HG03159 (cell line): ENCODE results near the gene PDIA2.
"Not testable (repeated sequence)": the region's sequence is repeated elsewhere in the genome, so short reads cannot be mapped to it uniquely, and the experiment has no call there.

Experiments used
- ATAC-seq: cut with Tn5 transposase; IDR thresholded peaks from one replicate; pipeline ENCODE4 v1.9.1; 2021; ENCODE audit warnings: mild to moderate bottlenecking, moderate library complexity; ENCODE audit not compliant: unreplicated experiment

PDIA2 gene, protein sequence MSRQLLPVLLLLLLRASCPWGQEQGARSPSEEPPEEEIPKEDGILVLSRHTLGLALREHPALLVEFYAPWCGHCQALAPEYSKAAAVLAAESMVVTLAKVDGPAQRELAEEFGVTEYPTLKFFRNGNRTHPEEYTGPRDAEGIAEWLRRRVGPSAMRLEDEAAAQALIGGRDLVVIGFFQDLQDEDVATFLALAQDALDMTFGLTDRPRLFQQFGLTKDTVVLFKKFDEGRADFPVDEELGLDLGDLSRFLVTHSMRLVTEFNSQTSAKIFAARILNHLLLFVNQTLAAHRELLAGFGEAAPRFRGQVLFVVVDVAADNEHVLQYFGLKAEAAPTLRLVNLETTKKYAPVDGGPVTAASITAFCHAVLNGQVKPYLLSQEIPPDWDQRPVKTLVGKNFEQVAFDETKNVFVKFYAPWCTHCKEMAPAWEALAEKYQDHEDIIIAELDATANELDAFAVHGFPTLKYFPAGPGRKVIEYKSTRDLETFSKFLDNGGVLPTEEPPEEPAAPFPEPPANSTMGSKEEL

DNA sequence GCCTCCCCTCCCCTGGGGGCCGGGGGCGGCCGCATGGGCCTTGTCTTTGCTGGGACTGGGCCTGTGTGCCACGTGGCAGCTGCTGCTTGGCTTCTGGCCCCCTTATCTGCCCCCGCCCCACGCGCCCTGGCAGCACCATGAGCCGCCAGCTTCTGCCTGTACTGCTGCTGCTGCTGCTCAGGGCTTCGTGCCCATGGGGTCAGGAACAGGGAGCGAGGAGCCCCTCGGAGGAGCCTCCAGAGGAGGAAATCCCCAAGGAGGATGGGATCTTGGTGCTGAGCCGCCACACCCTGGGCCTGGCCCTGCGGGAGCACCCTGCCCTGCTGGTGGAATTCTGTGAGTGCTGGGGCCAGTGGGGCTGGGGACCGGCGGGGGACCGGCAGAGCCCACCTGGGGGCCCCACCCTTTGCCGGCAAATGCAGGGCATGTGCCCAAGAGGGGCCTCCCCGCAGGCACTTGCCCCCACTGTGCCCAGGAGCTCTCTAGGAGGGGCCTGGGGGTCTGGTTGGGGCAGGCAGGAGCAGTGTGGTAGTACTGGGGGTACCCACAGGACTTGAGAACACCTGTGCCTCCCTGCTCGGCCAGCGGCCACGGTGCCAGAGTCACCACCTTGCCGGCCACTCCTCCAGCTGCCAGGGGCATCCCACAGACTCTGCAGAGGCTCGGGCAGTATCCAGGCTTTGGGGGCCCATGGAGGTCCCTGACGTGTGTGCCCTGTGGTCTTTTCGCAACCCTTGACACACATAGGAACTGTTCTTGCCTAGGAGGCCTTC is at the start of gene PDIA2:
Gene PDIA2 (plus strand): TSS at position 132 of the 773 bp plus-strand sequence. CDS start 6 bp downstream, at position 138.
- ATAC-seq, result no peak

DNA sequence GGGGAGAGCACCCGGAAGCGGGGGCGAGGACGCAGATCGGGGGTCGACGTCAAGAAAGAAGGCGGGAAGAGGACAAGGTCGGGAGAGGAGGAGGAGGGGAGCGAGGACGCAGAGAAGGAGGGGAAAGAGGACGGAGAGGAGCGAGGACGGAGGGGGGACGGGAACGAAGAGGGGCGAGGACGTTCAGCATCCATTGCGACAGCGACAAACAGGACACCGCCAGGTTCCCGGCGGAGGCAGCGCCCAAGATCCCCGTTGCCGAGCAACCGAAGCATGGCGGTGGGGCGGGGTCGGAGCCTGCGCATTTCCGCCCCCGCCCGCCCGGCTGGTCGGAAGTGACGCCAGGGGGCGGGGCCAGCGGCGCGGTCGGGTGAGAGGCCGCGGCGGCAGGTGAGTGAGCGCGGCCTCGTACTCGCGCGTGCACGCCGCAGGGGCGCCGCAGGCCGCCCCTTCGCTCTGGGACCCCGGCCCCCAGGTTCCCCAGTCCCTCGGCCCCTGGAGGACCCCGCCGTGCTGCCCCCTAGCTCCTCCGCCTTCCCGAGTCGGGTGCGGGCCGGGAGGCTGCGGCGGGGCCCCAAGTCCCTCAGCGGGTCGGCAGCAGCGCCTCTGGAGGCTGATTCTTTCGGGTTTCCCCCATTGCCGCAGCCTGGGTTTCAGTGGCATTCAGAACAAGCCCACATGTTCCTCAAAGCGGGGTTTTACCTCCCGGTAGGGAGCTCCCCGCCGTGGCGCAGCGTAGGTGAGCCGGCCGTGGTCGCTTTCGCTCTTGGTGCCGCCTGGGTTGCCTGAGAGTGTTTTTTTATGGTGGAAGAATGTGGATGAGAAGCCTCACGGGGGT is 48.3 kb upstream of the PDIA2 start, which contains the start of gene FAM234A:
Gene FAM234A (plus strand): TSS at position 354 of the 838 bp plus-strand sequence. CDS start 19,593 bp downstream, outside the sequence.
- ATAC-seq, result peak; percentile 75

DNA sequence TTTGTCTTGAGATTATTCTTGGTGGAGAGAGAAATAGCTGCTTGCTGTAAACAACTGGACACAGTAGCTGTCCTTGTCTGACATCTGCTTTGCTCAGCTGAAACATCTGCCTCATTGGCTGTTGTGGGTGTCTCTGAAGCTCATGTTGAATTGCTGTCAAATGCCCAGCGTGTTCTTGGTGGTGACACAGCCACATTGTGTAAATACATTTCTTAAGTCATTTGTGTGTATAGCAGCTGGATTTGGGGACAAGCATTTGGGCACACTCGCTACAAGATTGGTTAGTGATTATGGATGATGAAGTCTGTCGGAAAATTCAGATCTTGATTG is 43.1 kb upstream of the PDIA2 start:
- no peak for ATAC-seq

DNA sequence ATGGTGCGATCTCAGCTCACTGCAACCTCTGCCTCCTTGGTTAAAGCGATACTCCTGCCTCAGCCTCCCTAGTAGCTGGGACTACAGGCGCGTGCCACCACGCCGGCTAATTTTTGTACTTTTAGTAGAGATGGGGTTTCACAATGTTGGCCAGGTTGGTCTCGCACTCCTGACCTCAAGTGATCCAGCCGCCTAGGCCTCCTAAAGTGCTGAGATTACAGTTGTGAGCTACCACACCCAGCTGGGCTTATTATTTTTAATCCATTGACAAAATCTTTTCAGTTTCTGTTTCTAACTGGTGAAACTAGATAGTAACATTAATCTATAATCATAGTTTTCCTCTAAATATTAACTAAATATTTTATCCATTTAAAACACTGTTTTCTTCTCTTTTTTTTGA is 42.4 kb upstream of the PDIA2 start:
- no peak for ATAC-seq

DNA sequence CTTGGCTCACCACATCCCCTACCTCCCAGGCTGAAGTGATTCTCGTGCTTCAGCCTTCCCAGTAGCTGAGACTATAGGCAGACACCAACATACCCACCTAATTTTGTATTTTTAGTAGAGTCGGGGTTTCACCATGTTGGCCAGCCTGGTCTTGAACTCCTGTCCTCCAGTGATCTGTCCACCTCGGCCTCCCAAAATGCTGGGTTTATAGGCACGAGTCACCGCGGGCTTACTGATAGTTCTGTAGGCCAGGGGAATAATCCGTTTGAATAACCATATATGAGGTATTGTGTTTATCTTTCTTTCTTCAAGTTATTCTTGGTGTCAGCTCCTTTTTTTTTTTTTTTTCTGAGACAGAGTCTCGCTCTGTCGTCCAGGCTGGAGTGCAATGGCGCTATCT is 40.7 kb upstream of the PDIA2 start:
- ATAC-seq, result no peak

DNA sequence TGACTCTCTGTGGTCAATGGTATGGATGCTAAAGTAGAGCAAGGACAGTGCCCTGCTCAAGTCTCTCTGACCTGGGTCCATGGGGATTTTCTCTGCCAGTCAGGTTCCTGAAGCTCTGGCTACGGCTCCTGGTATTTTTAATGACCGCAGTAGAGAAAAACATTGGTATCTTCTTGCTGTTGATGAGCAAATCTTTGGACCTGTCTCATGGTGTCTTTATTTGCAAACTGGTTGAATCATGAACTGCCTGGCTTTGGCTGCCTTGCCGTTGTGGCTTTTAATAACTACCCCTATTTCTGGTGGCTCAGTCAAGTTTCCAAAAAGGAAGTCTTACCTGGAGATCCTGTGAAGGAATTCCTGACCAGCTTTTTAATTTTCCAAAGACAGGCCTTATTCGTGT is 39.6 kb upstream of the PDIA2 start:
- ATAC-seq, result no peak

DNA sequence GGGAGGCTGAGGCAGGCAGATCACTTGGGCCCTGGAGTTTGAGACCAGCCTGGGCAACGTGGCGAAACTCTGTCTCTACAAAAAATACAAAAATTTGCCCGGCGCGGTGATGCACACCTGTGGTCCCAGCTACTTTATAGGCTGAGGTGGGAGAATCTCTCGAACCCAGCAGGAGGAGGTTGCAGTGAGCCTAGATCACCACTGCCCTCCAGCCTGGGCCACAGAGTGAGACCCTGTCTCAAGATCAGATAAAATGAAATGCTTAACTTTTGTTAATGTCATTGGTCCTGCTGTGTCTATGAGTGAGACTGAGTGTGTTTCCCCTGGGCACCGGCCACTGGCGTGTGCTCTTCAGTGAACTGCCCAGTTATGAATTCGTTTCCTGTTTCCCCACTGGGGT is 37.9 kb upstream of the PDIA2 start:
- ATAC-seq, result no peak

DNA sequence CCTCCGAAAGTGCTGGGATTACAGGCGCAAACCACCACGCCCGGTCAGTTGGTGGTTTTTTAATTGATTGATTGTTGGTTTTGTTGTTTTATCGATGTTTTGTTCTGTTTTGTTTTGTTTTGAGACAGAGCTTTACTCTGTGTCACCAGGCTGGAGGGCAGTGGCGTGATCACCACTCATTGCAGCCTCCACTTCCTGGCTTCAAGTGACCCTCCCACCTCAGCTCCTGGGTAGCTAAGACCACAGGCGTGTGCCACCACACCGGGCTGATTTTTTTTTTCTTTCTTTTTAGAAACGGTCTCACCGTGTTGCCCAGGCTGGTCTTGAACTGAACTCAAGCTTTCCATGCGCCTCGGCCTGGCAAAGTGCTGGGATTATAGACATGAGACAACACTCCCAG is 35.9 kb upstream of the PDIA2 start:
- no peak for ATAC-seq

DNA sequence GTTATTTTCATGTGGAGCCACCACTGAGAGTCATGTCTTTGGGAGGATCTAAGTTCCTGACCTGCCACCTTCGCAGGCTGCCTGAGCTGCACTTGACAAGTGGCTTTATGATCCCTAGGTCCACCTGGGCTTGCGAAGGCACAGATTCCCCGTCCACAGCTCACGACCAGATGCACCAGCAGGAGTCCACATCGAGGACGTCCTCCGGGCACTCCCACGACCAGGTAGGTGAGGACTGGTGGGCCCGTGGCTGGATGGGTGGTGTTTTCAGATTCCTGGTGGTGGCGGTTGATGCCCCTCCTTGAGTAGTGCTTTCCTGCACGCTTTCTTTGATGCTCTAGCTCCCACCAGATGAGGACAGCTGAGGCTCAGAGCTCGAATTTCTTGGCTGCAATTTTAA is 33.5 kb upstream of the PDIA2 start:
- ATAC-seq, result no peak

DNA sequence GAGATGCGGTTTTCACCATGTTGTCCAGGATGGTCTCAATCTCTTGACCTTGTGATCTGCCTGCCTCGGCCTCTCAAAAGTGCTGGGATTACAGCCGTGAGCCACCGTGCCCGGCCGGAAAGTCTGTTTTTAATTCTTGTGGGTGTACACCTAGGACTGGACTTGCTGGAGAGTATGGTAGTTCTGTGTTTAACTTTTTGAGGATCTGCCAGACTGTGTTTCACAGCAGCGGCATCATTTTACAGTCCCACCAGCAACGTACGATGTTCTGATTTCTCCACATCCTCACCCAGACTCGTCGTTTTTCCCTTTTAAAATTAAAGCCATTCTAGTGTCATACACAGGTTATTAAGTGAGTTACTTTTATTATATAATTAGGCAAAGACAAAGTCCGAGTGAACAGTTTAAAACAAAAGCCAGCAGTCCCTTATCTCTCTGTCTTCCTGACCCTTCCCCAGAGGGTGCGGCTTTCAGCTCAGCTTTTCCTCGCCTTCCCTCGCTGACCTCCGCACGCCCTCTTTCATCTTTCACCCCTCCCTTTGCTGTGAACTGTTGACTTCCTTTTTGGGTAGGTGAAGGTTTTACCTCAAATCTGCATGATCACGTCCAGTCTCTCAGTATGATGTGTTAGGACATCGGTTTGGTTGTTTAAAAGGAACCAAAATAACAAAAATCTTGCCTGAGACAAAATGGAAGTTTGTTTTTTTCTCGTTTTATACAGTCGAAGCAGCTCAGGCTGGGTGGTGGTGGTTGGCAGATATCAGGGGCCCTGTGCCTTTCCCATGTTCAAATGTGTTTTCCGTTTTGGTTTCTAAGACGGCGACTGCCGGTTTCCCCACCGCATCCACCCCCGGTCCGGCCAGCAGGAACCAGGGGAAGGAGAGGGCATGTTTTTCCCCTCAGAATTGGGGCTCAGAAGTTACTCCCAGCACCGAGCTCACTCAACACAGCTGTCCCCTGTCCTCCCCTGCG is 30.3 kb upstream of the PDIA2 start:
- ATAC-seq, result no peak

DNA sequence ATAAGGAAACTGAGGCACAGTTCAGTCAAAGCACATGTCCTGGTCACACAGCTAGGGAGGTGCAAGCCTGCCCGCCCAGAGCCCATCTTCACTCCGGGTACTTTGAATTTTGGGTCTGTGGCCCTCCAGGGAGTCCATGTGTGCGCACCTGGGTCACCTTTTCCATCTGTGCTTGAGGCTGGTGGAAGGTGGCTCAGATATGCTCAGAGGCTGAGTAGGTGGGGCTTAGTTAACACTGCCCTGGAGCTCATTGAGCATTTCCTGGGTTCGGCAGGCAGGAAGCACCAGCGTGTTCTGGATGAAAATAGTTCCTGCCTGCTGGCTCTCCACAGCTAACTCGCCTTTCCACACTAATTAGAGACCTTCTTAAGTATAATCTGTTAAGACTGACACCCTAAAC is 29.1 kb upstream of the PDIA2 start:
- no peak for ATAC-seq

DNA sequence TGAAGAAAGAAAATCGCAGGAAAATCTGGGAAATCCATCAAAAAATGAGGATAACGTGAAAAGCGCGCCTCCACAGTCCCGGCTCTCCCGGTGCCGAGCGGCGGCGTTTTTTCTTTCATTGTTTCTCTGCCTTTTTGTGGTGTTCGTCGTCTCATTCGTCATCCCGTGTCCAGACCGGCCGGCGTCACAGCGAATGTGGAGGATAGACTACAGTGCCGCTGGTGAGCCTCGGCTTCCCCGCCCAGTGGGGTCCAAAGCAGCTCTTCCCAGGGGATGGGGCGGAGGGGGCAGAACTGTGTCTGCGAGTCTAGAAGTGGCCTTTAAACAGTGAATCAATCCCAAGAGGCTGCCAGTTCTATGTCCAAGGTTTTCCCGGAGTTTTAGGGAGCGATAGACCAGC is 28.5 kb upstream of the PDIA2 start:
- no peak for ATAC-seq

DNA sequence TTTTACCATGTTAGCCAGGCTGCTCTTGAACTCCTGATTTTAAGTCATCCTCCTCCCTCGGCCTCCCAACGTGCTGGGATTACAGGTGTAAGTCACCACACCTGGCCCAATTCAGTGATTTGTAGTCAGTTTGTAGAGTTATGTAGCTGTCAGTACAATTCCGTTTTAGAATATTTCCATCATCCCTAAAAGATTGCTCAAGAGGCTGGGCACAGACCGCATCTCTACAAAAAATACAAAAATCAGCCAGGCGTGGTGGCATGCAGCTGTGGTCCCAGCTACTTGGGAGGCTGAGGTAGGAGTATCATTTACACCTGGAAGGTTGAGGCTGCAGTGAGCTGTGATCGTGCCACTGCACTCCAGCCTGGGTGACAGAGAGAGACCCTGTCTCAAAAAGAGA is 27.8 kb upstream of the PDIA2 start:
- no peak for ATAC-seq

DNA sequence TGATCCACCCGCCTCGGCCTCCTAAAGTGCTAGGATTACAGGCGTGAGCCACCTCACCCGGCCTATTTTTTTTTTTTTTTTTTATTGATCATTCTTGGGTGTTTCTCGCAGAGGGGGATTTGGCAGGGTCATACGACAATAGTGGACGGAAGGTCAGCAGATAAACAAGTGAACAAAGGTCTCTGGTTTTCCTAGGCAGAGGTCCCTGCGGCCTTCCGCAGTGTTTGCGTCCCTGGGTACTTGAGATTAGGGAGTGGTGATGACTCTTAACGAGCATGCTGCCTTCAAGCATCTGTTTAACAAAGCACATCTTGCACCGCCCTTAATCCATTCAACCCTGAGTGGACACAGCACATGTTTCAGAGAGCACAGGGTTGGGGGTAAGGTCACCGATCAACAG is 24.9 kb upstream of the PDIA2 start:
- ATAC-seq, result not testable (repeated sequence)

DNA sequence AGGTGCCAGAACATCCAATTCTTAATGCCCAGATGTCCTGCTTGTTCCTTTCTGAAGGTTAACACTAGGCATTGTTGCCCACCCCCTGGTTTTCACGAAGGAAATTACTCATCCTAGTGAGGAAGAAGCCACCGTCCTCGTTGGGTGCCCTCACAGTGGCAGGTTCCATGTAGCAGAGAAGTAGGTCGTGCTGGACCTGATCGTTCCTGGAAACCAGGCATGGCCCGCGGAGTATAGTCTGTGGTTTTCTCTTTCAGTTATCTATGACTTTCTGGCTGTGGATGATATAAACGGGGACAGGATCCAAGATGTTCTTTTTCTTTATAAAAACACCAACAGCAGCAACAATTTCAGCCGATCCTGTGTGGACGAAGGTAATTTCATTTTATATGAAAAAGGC is 23.7 kb upstream of the PDIA2 start:
- no peak for ATAC-seq

DNA sequence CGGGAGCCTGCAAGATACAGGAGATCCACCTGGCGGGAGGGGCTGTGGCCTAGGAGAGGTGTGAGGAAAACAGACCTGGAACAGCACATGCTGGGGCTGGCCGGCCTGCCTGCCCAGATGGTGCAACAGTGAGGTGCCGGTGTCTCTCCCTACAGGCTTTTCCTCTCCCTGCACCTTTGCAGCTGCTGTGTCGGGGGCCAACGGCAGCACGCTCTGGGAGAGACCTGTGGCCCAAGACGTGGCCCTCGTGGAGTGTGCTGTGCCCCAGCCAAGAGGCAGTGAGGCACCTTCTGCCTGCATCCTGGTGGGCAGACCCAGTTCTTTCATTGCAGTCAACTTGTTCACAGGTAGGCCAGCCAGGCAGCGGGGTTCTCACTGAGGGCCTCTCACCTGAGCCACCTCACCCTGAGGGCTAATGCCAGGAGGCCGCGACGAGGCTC is 23.1 kb upstream of the PDIA2 start:
- no peak for ATAC-seq

DNA sequence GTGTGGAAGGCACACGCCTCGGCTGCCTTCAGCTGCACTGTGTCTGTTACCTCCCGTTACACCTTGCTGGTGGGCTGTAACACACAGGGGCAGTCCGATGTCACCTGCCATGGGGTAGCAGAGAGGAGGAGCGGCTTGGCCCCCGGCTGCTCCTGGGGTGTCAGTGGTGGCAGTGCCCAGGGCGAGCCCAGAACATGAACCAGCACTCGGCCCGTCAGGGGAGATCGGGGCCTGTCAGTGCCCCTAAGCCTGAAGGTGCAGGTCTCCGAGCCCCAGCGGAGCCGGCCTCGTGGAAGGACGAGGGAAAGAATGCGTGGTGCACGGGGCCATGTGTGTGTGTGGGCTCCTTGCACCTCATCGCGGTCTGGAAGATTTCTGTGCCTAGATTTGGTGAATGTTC is 22.6 kb upstream of the PDIA2 start:
- ATAC-seq, result no peak

DNA sequence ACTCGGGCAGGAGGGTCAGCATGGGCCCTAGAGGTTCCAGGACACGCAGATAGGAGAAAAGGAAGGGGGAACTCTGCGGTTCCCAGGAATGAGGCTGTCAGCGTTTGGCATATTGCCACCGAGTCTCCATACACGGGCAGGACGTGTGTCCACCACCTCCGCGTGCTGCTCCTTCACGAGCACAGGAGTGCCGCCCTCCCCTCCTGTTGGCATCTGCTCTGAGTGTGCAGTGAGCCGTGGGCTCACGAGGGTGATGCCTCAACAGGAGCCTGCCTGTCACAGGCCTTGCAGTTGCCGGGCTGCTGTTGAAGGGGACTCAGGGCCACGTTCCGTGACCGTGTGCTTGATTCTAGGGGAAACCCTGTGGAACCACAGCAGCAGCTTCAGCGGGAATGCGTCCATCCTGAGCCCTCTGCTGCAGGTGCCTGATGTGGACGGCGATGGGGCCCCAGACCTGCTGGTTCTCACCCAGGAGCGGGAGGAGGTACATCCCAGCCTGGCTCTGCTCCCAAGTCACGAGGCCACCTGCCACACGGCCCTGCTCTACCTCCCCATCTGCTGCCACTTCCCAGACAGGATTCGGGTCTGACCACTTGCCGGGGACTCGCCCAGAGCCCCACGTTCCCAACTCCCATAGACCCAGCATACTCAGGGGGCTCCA is 21.8 kb upstream of the PDIA2 start:
- no peak for ATAC-seq

DNA sequence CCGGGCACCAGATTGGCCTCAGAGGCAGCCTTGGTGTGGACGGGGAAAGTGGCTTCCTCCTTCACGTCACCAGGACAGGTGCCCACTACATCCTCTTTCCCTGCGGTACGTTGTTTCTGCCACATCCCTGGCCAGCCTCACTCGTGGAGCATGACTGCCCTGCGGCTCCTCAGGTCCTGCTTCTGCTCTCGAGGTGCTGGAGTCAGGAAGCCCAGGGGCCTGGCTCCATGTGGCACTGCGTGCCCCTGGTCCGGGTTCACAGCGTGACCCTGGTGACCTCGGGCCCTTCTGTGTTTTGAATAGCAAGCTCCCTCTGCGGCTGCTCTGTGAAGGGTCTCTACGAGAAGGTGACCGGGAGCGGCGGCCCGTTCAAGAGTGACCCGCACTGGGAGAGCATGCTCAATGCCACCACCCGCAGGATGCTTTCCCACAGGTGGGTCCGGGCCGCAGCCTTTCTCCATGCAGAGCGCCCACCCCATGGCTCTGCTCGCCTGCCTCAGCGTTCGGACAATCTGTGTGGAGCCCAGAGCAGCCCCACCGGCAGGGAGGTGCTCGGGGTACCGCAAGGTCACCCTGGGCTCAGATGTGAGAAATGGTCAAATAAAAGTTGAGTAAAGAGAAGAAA is 20.7 kb upstream of the PDIA2 start:
- no peak for ATAC-seq
